ENCODE data around the gene PHF21B.

PHF21B gene

DNA sequence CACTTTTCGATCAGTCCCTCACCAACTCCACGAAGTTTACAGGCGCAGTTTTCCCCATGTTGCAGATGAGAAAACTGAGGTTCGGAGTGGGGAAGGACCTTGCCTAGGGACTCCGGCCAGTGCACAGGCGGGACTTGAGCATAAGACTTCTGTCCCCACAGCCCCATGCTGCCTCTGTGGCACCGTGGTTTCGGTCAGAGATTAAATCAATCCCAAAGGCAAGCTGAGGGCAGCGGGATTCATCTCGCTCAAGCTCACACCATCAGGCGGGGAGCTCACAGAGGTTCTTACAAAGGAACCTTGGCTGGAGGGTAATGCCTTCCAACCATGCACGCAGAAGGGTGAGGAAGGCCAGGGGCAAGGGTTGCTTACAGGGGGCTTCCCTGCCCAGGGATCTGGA is 115.5 kb downstream of the PHF21B start:
- no peak for DNase-seq (ENCODE audit: low read depth in 2 of 2)

DNA sequence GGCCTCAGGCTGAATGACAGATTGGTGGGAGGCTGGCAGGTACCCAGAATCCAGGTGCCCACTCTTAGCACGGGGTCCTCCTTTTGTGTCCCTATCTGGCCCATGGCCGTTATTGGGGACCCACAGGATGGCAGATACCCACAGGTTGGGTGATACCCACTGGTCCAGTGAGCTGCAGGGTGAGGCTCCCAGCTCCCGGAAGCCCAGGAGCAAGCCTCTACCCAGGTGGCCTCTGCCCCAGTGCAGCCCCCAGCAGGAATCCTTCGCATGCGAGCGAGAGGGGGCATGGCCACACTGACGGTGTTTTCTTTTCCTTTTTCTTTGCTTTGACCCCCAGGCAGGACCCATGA is 116.1 kb downstream of the PHF21B start:
- no peak for DNase-seq (ENCODE audit: low read depth in 2 of 2)

DNA sequence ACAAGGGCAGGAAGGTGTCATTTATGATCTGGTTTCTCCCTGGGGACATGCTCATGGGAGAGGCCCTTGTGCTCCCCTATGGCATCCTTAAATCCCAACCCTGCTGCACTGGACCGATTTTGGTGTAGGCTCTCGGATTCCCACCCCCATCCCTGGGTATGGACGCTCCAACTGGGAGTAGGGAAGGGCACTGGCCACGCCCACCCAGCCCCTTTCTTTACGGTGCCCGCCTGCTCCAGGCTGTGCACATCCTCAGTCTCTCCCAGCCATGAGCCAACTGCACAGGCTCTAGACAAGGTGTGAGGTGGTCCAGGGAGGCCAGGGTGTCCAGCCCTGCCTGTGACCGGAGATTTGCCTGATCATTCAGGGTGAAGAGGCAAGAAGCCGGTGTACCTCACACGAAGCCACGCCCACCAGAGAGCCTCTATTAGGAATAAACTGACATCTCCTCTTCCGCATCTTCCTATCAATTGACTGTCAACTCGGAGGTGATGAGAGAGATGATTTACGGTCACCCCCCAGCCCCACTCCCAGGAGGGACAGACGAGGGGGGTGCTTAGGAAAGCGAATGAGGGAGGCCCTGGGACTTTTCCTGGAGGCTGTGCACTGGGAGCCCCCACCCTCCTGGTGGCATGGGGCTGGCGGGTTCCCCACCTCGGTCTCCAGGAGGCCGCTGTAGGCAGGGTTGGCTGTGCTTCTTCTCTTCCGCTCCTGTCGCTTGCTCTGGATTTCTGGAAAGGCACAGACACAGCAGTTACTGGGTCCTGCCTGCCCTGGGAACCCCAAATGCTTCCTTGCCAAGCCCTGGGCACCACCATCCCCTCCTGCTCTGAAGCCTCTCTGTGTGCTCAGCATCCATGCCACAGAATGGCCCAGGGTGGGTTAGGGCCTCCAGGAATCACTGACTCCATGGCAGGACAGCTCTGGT is 116.7 kb downstream of the PHF21B start:
- DNase-seq (ENCODE audit: low read depth in 2 of 2): no peak

DNA sequence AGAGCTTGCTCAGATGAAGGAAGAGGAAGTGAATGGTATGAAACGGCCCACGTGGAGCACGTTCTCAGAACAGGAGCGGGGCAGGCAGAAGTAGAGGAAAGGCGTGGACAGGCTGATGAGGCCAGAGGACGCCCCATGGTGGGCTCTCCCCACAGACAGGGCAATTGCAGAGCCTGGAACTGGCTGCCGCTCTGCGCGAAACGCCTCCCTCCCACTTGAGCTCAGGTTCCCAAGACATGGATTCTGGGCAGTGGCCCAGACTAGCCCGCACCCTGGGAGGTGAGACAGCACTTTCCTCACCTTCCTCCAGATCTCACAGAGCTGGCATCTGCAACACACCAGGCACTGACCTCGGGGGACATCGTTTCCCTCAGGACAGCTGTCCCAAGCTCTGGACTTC is 117.6 kb downstream of the PHF21B start:
- no peak for DNase-seq (ENCODE audit: low read depth in 2 of 2)

DNA sequence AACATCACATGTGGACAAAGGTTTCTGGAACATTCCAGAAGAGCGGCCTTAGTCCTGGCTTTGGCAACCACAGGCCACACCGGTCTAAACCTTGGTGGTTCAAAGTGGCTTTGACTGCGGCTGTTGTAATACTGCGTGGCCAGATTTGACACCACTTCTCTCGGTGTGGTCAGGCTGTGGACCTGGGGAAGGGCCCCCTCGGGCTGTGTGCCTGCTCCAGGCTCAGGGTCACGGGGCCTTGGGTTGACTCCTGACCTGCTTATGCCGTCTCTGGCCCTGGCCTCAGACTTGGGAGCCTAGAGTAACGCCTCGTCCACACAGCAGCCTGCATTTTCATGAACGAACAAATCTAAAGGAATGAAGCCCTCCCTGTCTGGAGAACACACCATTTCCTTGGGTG is 118.0 kb downstream of the PHF21B start:
- no peak for DNase-seq (ENCODE audit: low read depth in 2 of 2)

DNA sequence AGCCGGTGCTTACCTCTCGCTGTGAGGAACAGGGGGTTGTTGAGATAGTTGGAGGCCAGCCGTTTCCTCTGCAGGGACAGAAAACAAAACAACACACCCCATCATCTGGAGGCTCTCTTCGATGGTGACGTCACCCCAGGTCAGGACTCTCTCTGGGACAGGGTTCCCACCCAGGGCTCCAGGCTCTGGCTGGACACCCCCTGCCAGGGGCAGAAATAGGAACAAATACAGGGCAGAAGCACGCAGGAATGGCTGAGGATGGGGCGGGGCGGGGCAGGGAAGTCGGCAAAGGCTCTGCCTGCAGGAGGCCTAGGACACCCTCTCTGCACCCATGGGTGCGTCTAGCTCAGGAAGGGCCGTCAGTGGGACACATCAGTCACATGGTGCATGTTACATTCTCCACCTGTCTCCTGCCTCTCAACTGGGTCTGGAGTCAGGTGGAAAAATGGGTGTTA is 118.5 kb downstream of the PHF21B start:
- DNase-seq (ENCODE audit: low read depth in 2 of 2): no peak

DNA sequence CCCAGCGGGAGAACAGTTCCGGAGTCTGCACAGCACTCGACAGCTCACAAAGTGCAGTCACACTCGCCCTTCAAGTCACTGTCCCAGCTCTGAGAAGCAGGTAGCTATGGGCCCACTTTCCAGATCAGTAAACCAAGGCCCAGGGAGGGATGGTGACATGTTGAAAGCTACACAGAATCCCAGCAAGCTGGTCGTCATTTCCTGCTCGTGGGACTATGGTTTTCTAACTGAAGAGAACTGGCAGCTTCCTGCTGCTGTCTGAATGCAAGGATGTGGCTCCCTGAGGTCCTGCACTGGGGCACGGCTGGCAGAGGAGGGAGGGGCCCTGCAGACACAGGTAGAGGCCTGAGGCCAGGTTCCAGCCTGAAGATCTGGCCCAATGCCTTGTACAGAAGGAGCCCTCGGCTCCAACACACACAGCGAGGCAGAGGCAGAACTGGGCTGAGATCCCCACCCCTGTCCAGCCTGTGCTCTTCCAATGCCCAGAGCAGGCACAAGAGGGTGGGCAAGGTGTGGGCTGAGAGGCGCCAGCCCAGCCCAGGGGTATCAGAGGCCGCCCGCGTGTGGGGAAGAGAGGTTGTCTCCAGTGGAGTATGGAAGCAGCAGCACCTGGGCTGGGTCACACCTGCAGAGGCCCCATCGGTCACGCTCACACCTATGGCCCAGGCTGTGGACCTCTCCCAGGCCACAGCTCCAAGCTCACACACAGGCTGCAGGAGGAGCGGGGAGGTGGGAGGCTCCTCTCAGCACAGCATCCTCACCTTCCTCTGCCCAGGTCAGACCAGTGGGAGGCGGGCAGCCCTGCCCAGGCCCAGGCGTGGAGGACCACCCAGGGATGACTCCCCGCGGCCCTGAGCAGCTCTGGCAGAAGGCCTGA is 119.2 kb downstream of the PHF21B start:
- no peak for DNase-seq (ENCODE audit: low read depth in 2 of 2)

DNA sequence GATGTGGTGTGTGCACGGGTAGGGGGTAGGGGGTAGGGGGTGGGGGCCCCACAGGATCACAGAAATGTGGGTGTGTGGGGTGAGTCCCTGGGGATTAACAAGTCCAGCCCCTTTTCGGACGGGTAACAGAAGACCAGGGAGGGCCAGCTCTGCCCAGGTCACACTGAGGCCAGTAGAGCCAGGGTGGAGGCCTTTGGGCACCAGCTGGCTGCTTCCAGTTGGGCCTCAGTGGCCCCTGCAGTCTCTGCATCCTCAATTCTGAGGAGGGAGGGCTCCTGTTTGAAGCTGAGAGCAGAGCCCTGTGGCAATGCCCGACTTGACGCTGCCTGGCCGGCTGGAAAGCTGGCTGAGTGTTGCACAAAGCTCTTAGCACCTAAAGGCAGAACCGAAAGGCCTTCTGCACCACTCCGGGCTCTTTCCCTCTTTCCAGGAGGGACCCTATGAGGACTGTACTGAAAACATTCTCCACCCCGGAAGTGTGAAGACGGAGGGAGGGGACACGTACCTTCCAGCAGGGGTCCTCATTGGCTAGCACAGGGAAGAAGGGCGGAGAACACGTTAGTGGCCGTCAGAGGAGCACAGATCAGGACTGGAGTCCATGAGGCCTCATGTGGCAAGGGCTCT is 120.4 kb downstream of the PHF21B start:
- DNase-seq (ENCODE audit: low read depth in 2 of 2): no peak

DNA sequence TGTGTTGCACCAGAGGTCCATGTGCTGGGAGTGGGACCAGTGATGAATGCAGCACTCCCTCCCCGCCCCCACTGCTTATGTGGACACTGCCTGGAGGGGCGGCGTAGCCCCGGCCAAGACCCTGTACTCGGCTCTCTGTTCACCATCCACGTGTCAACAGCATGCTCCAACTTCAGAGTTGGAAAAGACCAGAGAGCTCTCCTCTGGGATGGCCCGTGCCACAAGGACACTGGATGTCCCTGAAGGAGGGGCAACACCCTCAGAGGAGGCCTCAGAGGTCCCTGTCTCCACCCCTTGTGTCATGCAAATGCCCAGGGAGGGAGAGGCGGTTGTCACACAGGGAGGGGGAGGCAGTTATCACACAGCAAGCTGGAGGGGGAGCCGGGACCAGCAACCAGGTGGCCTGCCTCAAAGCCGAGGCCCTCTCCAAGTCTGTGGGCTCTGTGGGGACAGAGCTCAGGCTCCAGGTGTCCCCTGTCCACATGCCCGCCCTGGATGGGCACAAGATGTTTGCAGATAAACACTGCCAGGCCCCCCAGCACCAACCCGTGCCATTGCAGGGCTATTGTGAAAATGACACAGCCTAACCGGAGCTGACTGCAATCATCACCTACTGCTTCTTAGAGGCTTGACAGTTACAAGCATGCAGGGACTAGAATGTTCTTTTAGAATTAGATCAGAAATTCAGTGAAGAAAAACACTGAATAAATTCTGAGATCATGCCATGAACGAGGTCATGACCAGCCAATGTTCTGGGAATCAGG is 121.1 kb downstream of the PHF21B start:
- DNase-seq (ENCODE audit: low read depth in 2 of 2): no peak

DNA sequence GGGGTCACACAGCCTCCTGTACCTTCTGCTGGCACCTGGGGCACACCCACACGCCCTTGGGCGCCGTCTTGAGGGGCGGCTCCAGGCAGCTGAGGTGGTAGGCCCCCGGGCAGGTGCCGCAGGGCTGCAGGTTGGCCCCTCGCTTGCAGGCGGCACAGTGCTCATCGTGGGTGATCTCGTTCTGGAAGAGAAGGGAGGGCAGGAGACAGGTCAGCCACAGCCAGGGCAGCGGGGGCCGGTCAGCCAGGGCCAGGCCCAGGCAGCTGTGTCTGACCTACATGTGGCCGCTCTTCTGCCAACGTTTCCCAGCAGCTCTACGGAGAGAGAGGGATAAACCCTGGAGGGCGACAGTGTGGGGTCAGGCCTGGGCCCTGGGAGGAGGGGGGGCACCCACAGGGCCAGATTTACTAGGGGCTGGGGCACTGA is 121.9 kb downstream of the PHF21B start:
- DNase-seq (ENCODE audit: low read depth in 2 of 2): no peak

DNA sequence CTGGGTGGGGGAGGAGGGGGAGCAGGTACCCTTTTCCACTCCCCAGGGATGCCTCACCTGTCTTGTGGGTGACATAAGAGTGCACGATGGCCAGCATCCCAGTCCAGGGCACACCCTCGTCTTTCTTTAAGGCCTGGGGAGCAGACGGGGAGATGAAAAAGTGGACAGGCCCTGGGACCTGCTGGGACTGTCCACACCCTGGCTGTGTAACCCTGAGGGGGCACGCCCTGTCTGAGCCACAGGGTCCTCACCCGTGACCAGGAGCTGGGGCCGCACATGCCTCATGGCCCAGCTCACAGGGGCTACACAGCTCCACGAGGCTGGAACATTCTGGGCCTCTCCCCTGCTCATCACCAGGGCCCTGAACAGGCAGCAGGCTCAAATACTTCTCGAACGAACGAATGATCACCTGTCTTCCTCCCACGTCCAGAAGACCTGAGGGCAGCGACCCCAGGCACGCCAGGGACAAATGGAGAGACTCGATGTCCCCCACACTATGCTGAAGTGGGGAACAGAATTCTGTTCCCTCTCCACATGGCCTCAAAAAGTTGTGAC is 123.9 kb downstream of the PHF21B start:
- DNase-seq (ENCODE audit: low read depth in 2 of 2): no peak

DNA sequence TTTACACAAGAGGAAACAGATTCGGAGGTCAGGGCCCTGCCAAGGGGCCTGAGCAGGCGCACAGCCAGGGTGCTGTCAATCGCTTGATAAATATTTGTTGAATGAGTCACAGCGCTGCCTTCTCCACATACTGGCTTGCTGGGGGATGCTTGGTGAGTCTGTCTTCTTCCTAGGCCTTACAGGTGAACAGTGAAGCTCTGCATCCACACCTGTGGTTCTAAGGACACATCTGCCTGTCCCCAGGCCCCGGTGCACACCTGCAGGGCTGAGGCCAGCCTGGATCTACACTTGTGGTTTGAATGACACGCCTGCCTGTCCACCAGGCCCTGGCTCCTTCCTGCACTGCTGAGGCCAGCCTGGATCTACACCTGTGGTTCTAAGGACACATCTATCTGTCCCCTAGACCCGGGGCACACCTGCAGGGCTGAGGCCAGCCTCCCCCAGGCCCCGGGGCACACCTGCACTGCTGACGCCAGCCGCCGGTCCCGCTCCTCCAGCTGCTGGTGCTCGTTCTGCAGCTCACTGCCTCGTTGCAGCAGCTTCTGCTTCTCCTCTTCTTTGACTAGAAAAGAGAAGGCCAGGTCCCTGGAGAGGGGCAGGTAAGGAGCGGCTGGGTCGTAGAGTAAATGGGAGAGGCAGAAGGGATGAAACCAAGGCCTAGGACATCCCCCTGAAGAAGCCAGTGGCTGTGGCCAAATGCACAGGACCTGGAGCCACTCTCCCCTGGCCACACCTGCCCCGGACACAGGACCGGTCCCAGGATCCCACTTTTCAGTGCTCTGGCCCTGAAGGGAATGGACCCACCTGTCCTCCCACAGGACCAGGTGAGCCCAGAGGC is 124.6 kb downstream of the PHF21B start:
- DNase-seq (ENCODE audit: low read depth in 2 of 2): no peak

DNA sequence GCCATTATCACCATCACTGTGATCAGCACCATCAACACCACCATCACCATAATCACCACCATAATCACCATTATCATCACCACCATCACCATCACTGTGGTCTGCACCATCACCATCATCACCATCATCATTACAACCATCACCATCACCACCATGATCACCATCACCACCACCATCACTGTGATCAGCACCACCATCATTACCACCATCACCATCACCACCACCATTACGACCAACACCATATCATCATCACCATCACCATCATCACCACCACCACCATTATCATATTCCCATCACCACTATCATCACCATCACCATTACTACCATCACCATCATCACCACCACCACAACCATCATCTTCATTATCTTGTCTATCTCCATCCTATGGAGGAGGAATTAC is 125.2 kb downstream of the PHF21B start:
- no peak for DNase-seq (ENCODE audit: low read depth in 2 of 2)

DNA sequence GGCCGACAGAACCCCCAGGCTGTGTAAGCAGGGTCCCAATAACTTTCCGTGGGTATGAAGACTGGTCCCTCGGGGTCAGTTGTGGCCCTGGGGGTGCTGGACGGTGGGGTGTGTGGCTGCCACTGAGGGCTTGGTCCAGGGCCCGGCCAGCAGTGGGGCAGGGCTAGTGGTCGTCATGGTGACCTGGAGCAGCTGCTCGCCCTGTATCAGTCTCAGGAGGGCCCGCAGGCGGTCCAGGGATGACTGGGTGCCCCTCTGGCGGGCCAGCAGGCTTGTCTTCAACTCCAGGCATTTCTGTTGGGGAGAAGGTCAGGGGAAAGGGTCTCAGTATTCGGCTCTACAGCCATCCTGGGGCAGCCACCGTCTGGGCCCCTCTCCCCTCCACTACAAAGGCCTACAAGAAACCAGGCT is 126.8 kb downstream of the PHF21B start:
- DNase-seq (ENCODE audit: low read depth in 2 of 2): no peak

DNA sequence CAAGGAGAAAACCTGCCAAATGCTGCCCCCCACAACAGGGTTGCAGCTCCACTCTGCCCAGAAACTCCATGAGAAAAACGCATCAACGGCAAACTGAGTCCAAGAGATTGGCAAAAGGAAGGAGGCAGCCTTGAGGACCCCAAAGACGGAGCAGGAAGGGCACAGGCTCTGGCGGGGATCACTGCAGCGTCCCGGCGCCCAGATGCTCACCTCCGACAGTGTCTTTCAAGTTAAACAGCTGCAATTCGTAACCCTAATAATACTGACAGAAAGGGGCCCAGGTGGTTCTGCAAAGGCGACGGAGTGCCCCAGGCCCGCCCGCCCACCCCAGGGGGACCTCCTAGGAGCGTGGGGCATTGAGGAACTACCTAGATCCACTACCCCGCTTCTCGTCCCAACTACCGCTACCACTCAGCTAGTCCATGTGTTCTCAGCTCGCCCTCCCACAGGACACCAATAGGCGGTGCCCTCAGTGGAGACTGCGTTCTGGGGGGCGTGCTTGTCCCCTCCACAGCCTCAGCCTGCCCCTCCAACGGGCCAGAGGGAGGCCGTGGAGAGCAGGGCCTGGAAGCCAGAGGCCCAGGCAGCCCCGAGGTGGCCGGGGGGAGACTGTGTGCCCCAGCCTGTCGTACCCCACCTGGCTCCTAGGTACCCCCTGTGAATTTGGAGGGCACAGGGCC is 127.4 kb downstream of the PHF21B start:
- no peak for DNase-seq (ENCODE audit: low read depth in 2 of 2)

DNA sequence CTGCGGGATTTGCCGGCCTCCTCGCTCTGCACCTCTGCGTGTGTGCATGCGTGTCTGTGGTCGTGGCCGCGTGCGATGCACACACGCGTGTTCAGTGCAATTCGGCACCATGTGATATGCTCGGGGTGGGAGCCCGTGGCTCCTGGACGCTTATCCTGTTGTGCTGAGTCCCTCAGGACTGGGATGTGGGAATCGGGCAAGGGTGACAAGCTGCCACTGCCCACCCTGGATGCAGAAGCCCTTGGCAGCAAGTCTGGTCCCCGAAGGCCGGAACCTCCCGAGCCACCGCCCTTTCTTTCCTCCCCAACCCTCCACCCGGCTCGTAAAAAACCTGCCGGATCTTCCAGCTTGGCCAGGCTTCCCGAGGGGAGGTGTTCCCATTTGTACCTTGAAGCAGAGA is 128.2 kb downstream of the PHF21B start:
- no peak for DNase-seq (ENCODE audit: low read depth in 2 of 2)

DNA sequence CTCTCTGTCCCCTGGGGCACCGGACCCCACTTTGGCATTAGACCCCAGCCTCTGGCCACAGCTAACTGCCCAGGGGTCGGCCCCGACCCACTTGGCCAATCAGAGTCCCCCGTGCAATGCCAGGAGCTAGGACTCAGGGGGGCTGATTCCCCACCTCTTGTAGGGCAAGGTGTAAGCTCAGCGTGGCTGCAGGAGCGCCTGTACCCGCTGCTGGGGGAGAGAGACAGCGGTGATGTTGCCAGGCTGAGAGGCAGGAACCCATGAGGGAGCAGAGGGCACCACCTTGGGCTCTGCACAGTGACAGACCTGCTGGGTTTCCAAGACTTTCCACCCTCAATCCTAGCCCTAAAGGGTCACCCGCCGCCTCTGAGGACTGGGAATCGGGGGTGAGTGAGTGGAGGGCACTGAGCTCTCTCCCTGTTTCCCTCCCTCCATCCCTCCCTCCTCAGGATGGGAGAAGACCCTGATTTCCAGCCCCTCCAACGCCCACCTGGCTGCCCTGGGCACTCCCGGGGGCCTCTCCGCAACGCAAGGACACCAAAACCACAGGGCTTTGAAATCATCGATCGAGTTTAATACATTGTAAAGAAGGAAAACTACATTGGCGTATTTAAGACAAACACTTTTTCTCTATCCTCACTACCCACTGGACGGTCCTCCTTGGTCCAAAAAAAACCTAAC is 129.1 kb downstream of the PHF21B start:
- no peak for DNase-seq (ENCODE audit: low read depth in 2 of 2)

DNA sequence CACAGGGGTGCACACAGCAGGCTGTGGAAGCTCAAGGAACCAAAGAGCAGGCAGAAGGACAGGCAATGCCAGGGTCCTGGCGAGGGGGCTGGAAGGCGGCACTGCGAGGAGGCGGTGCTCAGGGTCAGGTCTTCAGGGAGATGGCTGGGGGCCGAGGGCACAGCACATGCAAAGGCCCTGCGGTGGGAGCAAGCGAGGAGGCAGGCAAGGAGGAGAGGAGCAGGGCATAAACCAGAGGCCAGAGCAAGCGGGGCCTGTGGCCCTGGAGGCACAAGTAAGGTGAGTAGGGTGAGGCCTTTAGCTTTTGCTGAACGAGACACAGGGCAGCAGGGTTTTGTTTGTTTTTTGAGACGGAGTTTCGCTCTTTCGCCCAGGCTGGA is 130.5 kb downstream of the PHF21B start:
- no peak for DNase-seq (ENCODE audit: low read depth in 2 of 2)

All from activated CD4-positive, alpha-beta T cell treated with anti-CD3 and anti-CD28 coated beads for 24 hours (primary cell).